Right atrium auricular region (tissue), 2 donors: ENCODE data around the gene GPR39. TPM values are rescaled to one million over a fixed set of nuclear protein-coding genes. Genes with fewer than 3 reads are reported as not detected.

Experiments
- DNase-seq: peaks from one replicate; pipeline ENCODE4 v3.0.0-alpha.2; 2019; ENCODE audit warnings: low spot score
- H3K27ac ChIP-seq, 2 donors: fragments of 200-600 bp; sonication (generic); 1 replicate in 1 of 2; 2 replicates in 1 of 2; pipeline ENCODE4 v1.5.1; 2016 to 2019
- H3K27me3 ChIP-seq, 2 donors: fragments of 200-600 bp; sonication (generic); one replicate each; pipeline versions ENCODE4 v1.5.1 to v1.6.0; 2017 to 2019
- H3K36me3 ChIP-seq: fragments of 200-600 bp; sonication (generic); one replicate; pipeline ENCODE4 v1.5.1; 2016
- H3K4me1 ChIP-seq, 2 donors: fragments of 200-600 bp; sonication (generic); one replicate each; pipeline versions ENCODE4 v1.5.1 to v1.6.0; 2017 to 2019
- H3K4me3 ChIP-seq, 2 donors: fragments of 200-600 bp; sonication (generic); 1 replicate in 1 of 2; 2 replicates in 1 of 2; pipeline ENCODE4 v1.5.1; 2017 to 2019; ENCODE audit warnings: mild to moderate bottlenecking in 1 of 2, moderate library complexity in 1 of 2
- H3K9me3 ChIP-seq, 2 donors: fragments of 200-600 bp; sonication (generic); one replicate each; pipeline ENCODE4 v1.5.1; 2019
- total RNA-seq, 2 donors: library from RNA; depleted of rRNA; stranded (reverse); fragments of >200 nt; gene quantifications; one replicate each; pipeline ENCODE4 v1.1.0, GENCODE V29; 2016
- TF ChIP-seq, protein P1 (sequence below), 2 donors: fragments of 200-600 bp; sonication (generic); IDR thresholded peaks; one replicate each; pipeline ENCODE4 v1.5.1; 2019; ENCODE audit warnings: antibody characterized with exemption in 2 of 2

The GPR39 gene
- total RNA-seq, 2 donors from 2014 or later, result 1.0 TPM; not detected in 1

DNA sequence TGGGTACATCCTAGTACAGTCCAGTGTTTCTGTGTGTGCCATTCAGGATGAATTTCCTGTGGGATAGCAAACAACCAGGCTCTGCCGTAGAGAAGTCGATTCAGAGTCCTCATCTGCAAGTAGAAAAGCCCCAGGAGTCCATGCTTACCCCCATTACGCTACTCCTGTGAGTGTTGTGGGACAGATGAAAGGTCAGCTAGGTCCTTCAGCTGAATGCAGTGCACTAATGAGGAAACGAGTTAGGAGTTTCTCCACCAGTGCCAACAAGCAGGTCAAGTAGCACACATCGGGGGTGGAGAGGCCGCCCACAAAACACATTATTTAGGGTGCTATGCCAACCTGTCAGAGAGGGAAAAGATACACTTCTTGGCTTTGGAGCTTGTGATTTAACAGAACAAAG is 2.5 kb upstream of the GPR39 start:
- H3K27me3 ChIP-seq, result no peaks in the 10 kb centered on the region
- no peaks in the 10 kb centered on the region for H3K9me3 ChIP-seq
- H3K36me3 ChIP-seq, result no peaks in the 10 kb centered on the region
- TF ChIP-seq, protein P1, sequence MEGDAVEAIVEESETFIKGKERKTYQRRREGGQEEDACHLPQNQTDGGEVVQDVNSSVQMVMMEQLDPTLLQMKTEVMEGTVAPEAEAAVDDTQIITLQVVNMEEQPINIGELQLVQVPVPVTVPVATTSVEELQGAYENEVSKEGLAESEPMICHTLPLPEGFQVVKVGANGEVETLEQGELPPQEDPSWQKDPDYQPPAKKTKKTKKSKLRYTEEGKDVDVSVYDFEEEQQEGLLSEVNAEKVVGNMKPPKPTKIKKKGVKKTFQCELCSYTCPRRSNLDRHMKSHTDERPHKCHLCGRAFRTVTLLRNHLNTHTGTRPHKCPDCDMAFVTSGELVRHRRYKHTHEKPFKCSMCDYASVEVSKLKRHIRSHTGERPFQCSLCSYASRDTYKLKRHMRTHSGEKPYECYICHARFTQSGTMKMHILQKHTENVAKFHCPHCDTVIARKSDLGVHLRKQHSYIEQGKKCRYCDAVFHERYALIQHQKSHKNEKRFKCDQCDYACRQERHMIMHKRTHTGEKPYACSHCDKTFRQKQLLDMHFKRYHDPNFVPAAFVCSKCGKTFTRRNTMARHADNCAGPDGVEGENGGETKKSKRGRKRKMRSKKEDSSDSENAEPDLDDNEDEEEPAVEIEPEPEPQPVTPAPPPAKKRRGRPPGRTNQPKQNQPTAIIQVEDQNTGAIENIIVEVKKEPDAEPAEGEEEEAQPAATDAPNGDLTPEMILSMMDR (IDR thresholded peaks at IDR 0.05), result no peak
- no peak overlapping the region for H3K27ac ChIP-seq
- H3K4me1 ChIP-seq, result peaks cover 0 to 17% of the 10 kb centered on the region in 2 donors
- H3K4me3 ChIP-seq, result no peak overlapping the region
- DNase-seq, result no peak

GRCh38 chr2:132415256-132415914 is 1.2 kb upstream of the GPR39 start:
- Histone ChIP-seq H3K27ac (no peak overlapping the region), H3K4me1 (peaks cover 0 to 17% of the 10 kb centered on the region in 2 donors), H3K4me3 (peak overlapping the region; percentile 34 to 59), H3K36me3 (no peaks in the 10 kb centered on the region), H3K9me3 (no peaks in the 10 kb centered on the region), H3K27me3 (no peaks in the 10 kb centered on the region)
- TF ChIP-seq, protein P1 (IDR thresholded peaks at IDR 0.05), result no peak
- no peak for DNase-seq

DNA sequence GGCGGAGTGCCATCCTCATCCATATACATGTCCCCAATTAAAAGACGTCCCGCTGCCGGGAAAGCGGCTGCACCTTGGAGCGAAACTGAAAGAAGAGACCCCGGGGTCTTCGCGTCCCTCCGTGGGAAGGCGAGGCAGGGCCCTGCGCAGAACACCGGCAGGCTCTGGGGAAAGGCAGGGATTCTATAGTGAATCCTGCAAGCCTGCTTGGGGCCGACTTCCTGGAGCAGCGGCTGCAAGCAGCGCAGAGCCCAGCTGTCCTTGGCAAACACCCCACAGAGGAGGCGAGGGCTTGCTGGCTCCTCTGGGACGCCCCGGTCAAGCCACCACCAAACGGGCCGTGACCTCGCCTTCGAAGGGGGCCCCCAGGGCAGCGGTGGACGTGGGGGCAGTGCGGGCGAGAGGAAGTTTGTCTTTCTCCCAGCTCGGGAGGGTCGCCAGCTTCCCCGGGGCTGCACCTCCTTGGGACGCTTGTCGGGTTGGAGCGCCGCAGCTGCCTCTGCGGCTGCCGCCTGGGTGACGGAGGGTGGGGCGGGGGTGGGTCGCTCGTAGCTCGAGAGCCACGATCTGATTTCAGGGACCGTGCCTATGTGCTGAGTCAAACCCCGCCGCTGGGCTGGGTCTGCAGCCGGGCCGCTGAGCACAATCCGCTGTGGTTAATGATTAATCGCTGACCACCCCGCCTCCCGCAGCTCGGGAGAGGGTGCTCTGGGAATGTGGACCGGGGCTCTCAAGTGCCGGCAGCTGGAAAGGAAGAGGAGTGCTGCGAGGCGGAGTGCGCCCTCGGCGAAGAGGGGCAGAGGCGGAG is 486 bp upstream of the GPR39 start:
- no peak overlapping the region for H3K27ac ChIP-seq
- TF ChIP-seq, protein P1 (IDR thresholded peaks at IDR 0.05), result no peak
- peaks cover 0 to 17% of the 10 kb centered on the region in 2 donors for H3K4me1 ChIP-seq
- H3K4me3 ChIP-seq, result peak overlapping the region; percentile 34 to 59
- peak; percentile 67 for DNase-seq
- no peaks in the 10 kb centered on the region for H3K27me3 ChIP-seq
- H3K9me3 ChIP-seq, result no peaks in the 10 kb centered on the region
- H3K36me3 ChIP-seq, result no peaks in the 10 kb centered on the region

DNA sequence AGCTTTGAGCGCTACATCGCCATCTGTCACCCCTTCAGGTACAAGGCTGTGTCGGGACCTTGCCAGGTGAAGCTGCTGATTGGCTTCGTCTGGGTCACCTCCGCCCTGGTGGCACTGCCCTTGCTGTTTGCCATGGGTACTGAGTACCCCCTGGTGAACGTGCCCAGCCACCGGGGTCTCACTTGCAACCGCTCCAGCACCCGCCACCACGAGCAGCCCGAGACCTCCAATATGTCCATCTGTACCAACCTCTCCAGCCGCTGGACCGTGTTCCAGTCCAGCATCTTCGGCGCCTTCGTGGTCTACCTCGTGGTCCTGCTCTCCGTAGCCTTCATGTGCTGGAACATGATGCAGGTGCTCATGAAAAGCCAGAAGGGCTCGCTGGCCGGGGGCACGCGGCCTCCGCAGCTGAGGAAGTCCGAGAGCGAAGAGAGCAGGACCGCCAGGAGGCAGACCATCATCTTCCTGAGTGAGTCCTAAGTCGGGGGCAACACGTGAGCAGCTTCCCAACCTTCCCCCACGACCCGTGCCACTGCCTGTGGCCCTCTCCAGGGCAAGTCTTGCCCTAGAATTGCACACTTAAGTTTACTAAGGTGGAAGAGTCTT is 928 bp downstream of the GPR39 start:
- Histone ChIP-seq H3K9me3 (no peaks in the 10 kb centered on the region), H3K4me1 (peaks cover 0 to 17% of the 10 kb centered on the region in 2 donors), H3K27me3 (no peaks in the 10 kb centered on the region), H3K36me3 (no peaks in the 10 kb centered on the region), H3K4me3 (no peak overlapping the region), H3K27ac (no peak overlapping the region)
- DNase-seq, result no peak
- TF ChIP-seq, protein P1 (IDR thresholded peaks at IDR 0.05), result no peak

GRCh38 chr2:132419235-132419634 is 2.6 kb downstream of the GPR39 start:
- no peaks in the 10 kb centered on the region for H3K9me3 ChIP-seq
- H3K4me1 ChIP-seq, result peaks cover 0 to 17% of the 10 kb centered on the region in 2 donors
- no peak overlapping the region for H3K4me3 ChIP-seq
- DNase-seq, result no peak
- TF ChIP-seq, protein P1 (IDR thresholded peaks at IDR 0.05), result no peak
- no peak overlapping the region for H3K27ac ChIP-seq
- no peaks in the 10 kb centered on the region for H3K27me3 ChIP-seq
- no peaks in the 10 kb centered on the region for H3K36me3 ChIP-seq
